Choroid plexus epithelial cell (primary cell): ENCODE data around the gene EFCAB13.
A peak's percentile ranks its signal among the peaks of the same experiment; 100 is the strongest.

Experiments used
- DNase-seq: peaks from one replicate; pipeline ENCODE4 v3.0.0-alpha.2; 2010; ENCODE audit warnings: low read depth
- H3K4me3 ChIP-seq: 2 replicates; pipeline ENCODE4 v1.5.1; 2011; ENCODE audit warnings: low read depth, mild to moderate bottlenecking, control low read depth, low read length, moderate library complexity
- CTCF ChIP-seq: conservative IDR thresholded peaks from 2 replicates; pipeline ENCODE4 v1.5.1; 2011; ENCODE audit warnings: low read depth, mild to moderate bottlenecking, control low read depth, inconsistent platforms, low read length, moderate library complexity

The EFCAB13 gene

GRCh38 chr17:47323382-47324223 lies at the start of gene EFCAB13:
Gene EFCAB13 (plus strand): TSS chr17:47323955. CDS start chr17:47328354, 4,399 bp downstream.
- peak; percentile 81 for DNase-seq
- H3K4me3 ChIP-seq = peak within 1 kb of the TSS; percentile 72
- TF ChIP-seq CTCF = peak; percentile 18

- TF ChIP-seq CTCF = no peak
- no peak overlapping the region for H3K4me3 ChIP-seq
Observed at GRCh38 chr17:47274319-47275069, 49.3 kb upstream of the EFCAB13 start.

GRCh38 chr17:47275245-47275984 lies 48.3 kb upstream of the EFCAB13 start:
- TF ChIP-seq CTCF = no peak
- no peak overlapping the region for H3K4me3 ChIP-seq
- DNase-seq = peak; percentile 73

More at GRCh38 chr17:47274319-47275069, 49.3 kb upstream of the EFCAB13 start:
- DNase-seq = no peak

- H3K4me3 ChIP-seq = no peak overlapping the region
- no peak for DNase-seq
- TF ChIP-seq CTCF = no peak
Observed at GRCh38 chr17:47276444-47276843, 47.3 kb upstream of the EFCAB13 start.

GRCh38 chr17:47276868-47277267 lies 46.9 kb upstream of the EFCAB13 start:
- DNase-seq = peak; percentile 67
- no peak for TF ChIP-seq CTCF
- no peak overlapping the region for H3K4me3 ChIP-seq

GRCh38 chr17:47277921-47278320 lies 45.8 kb upstream of the EFCAB13 start:
- peak; percentile 38 for DNase-seq
- TF ChIP-seq CTCF = no peak

More at GRCh38 chr17:47277921-47278320, 45.8 kb upstream of the EFCAB13 start:
- H3K4me3 ChIP-seq = no peak overlapping the region
